ENCODE results near the gene LRRC9. TPM values are rescaled to one million over a fixed set of nuclear protein-coding genes. Genes with fewer than 3 reads are reported as not detected.

The LRRC9 gene
- polyA plus RNA-seq, 3 donors, result not detected

DNA sequence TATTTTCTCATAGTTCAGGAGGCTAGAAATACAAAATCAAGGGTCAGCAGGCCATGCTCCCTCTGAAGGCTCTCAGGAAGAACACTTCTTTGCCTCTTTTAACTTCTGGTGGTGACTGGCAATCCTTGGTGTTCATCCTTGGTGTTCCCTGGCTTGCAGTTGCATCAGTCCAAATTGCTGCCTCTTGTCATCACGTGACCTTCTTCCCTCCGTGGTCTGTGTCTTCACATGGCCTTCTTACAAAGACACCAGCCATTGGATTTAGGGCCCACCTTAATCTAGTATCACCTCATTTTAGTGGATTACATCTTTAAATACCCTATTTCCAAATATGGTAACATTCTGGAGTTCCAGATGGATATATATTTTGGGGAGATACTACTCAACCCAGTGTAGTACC is 7.5 kb upstream of the LRRC9 start:
- Mint-ChIP-seq H3K9me3 (no peaks in the 10 kb centered on the region), H3K36me3 (no peaks in the 10 kb centered on the region), H3K27me3 (ENCODE audit: low read depth in 3 of 3) (peaks cover 5 to 7% (median 7%) of the 10 kb centered on the region in 3 donors), H3K4me1 (no peaks in the 10 kb centered on the region), H3K27ac (no peak overlapping the region), H3K4me3 (no peak overlapping the region)
- Histone ChIP-seq H3K9ac (ENCODE audit: insufficient read depth, low read length, poor library complexity, severe bottlenecking) (no peak overlapping the region), H3K4me3 (replicated peaks in 1 of 3; ENCODE audit: low read depth in 2 of 3, low read length in 3 of 3) (no peak overlapping the region), H3K27ac (ENCODE audit: low read depth in 1 of 2, low read length in 2 of 2) (no peak overlapping the region), H3K27me3 (ENCODE audit: control insufficient read depth in 2 of 2, insufficient read depth in 2 of 2, low read length in 2 of 2) (peaks cover 0 to 3% of the 10 kb centered on the region in 2 donors), H3K36me3 (replicated peaks in 1 of 2; ENCODE audit: control insufficient read depth in 1 of 2, insufficient read depth in 2 of 2, low read length in 2 of 2) (no peaks in the 10 kb centered on the region), H3K4me2 (replicated peaks; ENCODE audit: extremely low read depth, low read length, poor library complexity, severe bottlenecking) (no peak overlapping the region), H3K79me2 (ENCODE audit: insufficient read depth, low read length) (no peaks in the 10 kb centered on the region), H3K9me3 (replicated peaks in 1 of 2; ENCODE audit: control insufficient read depth in 1 of 2, insufficient read depth in 1 of 2, low read length in 2 of 2) (no peaks in the 10 kb centered on the region), H4K20me1 (ENCODE audit: insufficient read depth, low read length) (no peaks in the 10 kb centered on the region), H2AFZ (ENCODE audit: insufficient read depth, low read depth, low read length, poor library complexity, severe bottlenecking) (no peak overlapping the region), H3K4me1 (ENCODE audit: control insufficient read depth in 1 of 2, insufficient read depth in 2 of 2, low read length in 2 of 2) (no peaks in the 10 kb centered on the region)
- 66% methylated on average over 2 of the region's 2 CpGs for WGBS (ENCODE audit: insufficient coverage)
- intact Hi-C loops (cut with micrococcal nuclease), result no loop called here
- DNase-seq, result no peak
- TF ChIP-seq CTCF (IDR thresholded peaks at IDR 0.05), result no peak

DNA sequence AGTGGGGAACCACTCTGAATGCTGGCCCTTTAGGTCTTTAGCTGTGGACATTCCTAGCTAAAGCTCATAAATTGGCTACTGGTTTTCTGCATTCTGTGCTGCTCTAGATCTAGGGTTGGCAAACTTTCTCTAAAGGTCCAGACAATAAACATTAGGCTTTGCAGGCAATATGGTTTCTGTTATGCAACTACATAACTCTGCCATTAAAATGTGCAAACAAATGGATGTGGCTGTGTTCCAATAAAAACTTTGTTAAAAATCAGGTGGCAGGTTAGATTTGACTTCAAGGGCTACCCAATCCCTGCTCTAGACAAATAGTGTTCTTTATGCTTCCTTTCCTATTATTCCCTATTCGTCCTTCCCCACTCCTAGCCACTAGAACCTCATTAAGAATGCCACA is 6.8 kb upstream of the LRRC9 start:
- Mint-ChIP-seq H3K4me3 (no peak overlapping the region), H3K4me1 (no peaks in the 10 kb centered on the region), H3K27me3 (ENCODE audit: low read depth in 3 of 3) (peaks cover 5 to 7% (median 5%) of the 10 kb centered on the region in 3 donors), H3K27ac (no peak overlapping the region), H3K9me3 (no peaks in the 10 kb centered on the region), H3K36me3 (no peaks in the 10 kb centered on the region)
- no peaks in the 10 kb centered on the region for H3K79me2 ChIP-seq (ENCODE audit: insufficient read depth, low read length)
- H3K4me3 ChIP-seq (replicated peaks in 1 of 3; ENCODE audit: low read depth in 2 of 3, low read length in 3 of 3), result no peak overlapping the region
- H3K9me3 ChIP-seq (replicated peaks in 1 of 2; ENCODE audit: control insufficient read depth in 1 of 2, insufficient read depth in 1 of 2, low read length in 2 of 2), result no peaks in the 10 kb centered on the region
- no peak overlapping the region for H3K9ac ChIP-seq (ENCODE audit: insufficient read depth, low read length, poor library complexity, severe bottlenecking)
- H3K4me1 ChIP-seq (ENCODE audit: control insufficient read depth in 1 of 2, insufficient read depth in 2 of 2, low read length in 2 of 2), result no peaks in the 10 kb centered on the region
- DNase-seq, result no peak
- no peak overlapping the region for H2AFZ ChIP-seq (ENCODE audit: insufficient read depth, low read depth, low read length, poor library complexity, severe bottlenecking)
- no peak for TF ChIP-seq CTCF (IDR thresholded peaks at IDR 0.05)
- peaks cover 3 to 5% of the 10 kb centered on the region in 2 donors for H3K27me3 ChIP-seq (ENCODE audit: control insufficient read depth in 2 of 2, insufficient read depth in 2 of 2, low read length in 2 of 2)
- no peak overlapping the region for H3K27ac ChIP-seq (ENCODE audit: low read depth in 1 of 2, low read length in 2 of 2)
- WGBS (ENCODE audit: insufficient coverage), result no CpG with 5 or more reads among the region's 1 CpG
- intact Hi-C loops (cut with micrococcal nuclease), result no loop called here
- H3K36me3 ChIP-seq (replicated peaks in 1 of 2; ENCODE audit: control insufficient read depth in 1 of 2, insufficient read depth in 2 of 2, low read length in 2 of 2), result no peaks in the 10 kb centered on the region
- no peak overlapping the region for H3K4me2 ChIP-seq (replicated peaks; ENCODE audit: extremely low read depth, low read length, poor library complexity, severe bottlenecking)
- no peaks in the 10 kb centered on the region for H4K20me1 ChIP-seq (ENCODE audit: insufficient read depth, low read length)

Data from CD14-positive monocyte (primary cell).